Caco-2 (cell line): ENCODE measurements around the gene KHDC4. TPM values are rescaled to one million over a fixed set of nuclear protein-coding genes. Genes with fewer than 3 reads are reported as not detected.

Experiments used
- BruUV-seq: library from RNA; stranded (reverse); fragments of 400-500 nt; replicated peaks from 2 replicates; lab custom pipeline; 2021; lab: Mats Ljungman, UMichigan
- CTCF ChIA-PET: fragments of 300-600 bp; sonication (Branson Sonifier 250); formaldehyde crosslinking; loops from one replicate; lab custom pipeline; 2022; ENCODE audit warnings: antibody characterized with exemption; lab: Charles Lee
- POLR2A ChIA-PET: fragments of 300-600 bp; sonication (Branson Sonifier 250); formaldehyde crosslinking; loops from one replicate; lab custom pipeline; 2022; ENCODE audit warnings: antibody characterized with exemption; lab: Charles Lee
- DNase-seq, 2 experiments: peaks; one replicate each; pipeline versions ENCODE4 v3.0.0 to v3.0.0-alpha.2; 2020 to 2022
- H3K27me3 ChIP-seq: replicated peaks from 2 replicates; pipeline ENCODE4 v1.6.0; 2011; ENCODE audit warnings: low read length; ENCODE audit not compliant: control insufficient read depth, insufficient read depth
- H3K36me3 ChIP-seq: 2 replicates; pipeline ENCODE4 v1.5.1; 2011; ENCODE audit warnings: low read length; ENCODE audit not compliant: control insufficient read depth, insufficient read depth
- H3K4me1 ChIP-seq: fragments of 250-450 bp; sonication (Bioruptor Pico); 2 replicates; pipeline ENCODE4 v1.5.1; 2020; ENCODE audit warnings: mild to moderate bottlenecking
- H3K4me3 ChIP-seq: 2 replicates; pipeline ENCODE4 v1.5.1; 2011; ENCODE audit warnings: low read depth, mild to moderate bottlenecking, control low read depth, low read length
- H3K9me3 ChIP-seq: fragments of 250-450 bp; sonication (Bioruptor Pico); 2 replicates; pipeline ENCODE4 v1.5.1; 2020; ENCODE audit warnings: mild to moderate bottlenecking, moderate library complexity
- H3K27ac Mint-ChIP-seq: one replicate; pipeline ENCODE4 v1.8.0; 2022; ENCODE audit warnings: mixed read lengths; ENCODE audit not compliant: unreplicated experiment
- H3K27me3 Mint-ChIP-seq: one replicate; pipeline ENCODE4 v1.8.0; 2022; ENCODE audit warnings: mixed read lengths; ENCODE audit not compliant: insufficient read depth, unreplicated experiment
- H3K36me3 Mint-ChIP-seq: one replicate; pipeline ENCODE4 v1.8.0; 2022; ENCODE audit warnings: mild to moderate bottlenecking, mixed read lengths; ENCODE audit not compliant: insufficient read depth, unreplicated experiment
- H3K4me1 Mint-ChIP-seq: one replicate; pipeline ENCODE4 v1.8.0; 2022; ENCODE audit warnings: low read depth, mixed read lengths; ENCODE audit not compliant: unreplicated experiment
- H3K4me3 Mint-ChIP-seq: one replicate; pipeline ENCODE4 v1.8.0; 2022; ENCODE audit warnings: mild to moderate bottlenecking, moderate library complexity, mixed read lengths; ENCODE audit not compliant: unreplicated experiment
- H3K9me3 Mint-ChIP-seq: one replicate; pipeline ENCODE4 v1.8.0; 2022; ENCODE audit warnings: mixed read lengths; ENCODE audit not compliant: unreplicated experiment
- intact Hi-C: fragments of 100-400 bp; cut with micrococcal nuclease; formaldehyde crosslinking; loops from one replicate; pipeline ENCODE4 v1.10.0; 2022; ENCODE audit not compliant: unreplicated experiment
- total RNA-seq: library from RNA; stranded (reverse); gene quantifications from 2 replicates; pipeline ENCODE4 v1.2.3, GENCODE V29; 2022
- TF ChIP-seq, protein P1 (sequence below), 2 experiments: fragments of 200-600 bp in 1 of 2; IDR thresholded peaks; 1 replicate in 1 of 2; 2 replicates in 1 of 2; pipeline versions ENCODE4 v1.5.1 to v1.8.0; 2011 to 2022; ENCODE audit warnings: antibody characterized with exemption in 1 of 2, control low read depth in 1 of 2, inconsistent platforms in 1 of 2, low read depth in 1 of 2, low read length in 1 of 2, mild to moderate bottlenecking in 1 of 2, moderate library complexity in 1 of 2; ENCODE audit not compliant: insufficient read depth in 1 of 2, severe bottlenecking in 1 of 2, unreplicated experiment in 1 of 2

KHDC4 gene
- total RNA-seq, 1 experiment from 2014 or later, result 68.5 TPM

DNA sequence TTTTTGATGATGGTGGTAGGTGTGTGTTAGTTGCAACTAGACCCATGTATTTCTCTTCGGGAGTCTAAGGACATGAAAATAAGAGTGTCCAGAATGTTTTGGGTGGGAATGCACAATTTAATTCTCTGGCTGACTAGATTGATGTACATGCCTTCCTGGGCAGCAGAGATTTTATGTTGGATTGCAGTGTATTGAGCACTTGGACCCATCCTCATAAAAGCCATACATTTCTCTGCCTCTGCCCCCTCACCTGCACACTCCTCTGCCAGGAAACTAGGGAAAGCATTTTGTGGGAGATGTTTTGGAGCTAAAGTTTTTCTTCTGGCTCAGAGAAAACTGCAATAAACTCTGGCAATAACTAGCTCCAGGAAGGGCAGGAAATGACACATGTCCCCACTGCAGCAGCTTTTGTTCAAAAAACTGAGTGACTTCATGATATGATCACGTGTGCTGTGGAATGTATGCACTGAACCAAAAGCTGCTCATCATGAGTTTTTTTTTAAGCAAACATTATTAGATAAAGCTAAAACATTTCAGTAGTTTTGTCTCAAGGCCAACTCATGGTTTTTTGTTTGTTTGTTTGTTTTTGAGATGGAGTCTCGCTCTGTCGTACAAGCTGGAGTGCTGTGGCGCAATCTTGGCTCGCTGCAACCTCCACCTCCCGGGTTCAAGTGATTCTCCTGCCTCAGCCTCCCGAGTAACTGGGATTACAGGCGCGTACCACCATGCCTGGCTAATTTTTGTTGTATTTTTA is 40.6 kb downstream of the KHDC4 start:
- intact Hi-C loops, result no loop called here
- ChIA-PET POLR2A (no interaction called here), CTCF (interaction anchor here (1.0 kb wide), 1 partner anchor 51 kb away, joined by 3 read pairs; no protein-coding TSS in a partner anchor)
- no peak overlapping the region for H3K4me3 ChIP-seq
- Mint-ChIP-seq H3K27ac (no peak overlapping the region), H3K27me3 (no peaks in the 10 kb centered on the region), H3K36me3 (peaks cover 25% of the 10 kb centered on the region), H3K9me3 (no peaks in the 10 kb centered on the region), H3K4me3 (no peak overlapping the region), H3K4me1 (no peaks in the 10 kb centered on the region)
- 0 out of 2 replicates have a peak, but pooled peaks cover 12% of the 10 kb centered on the region for H3K4me1 ChIP-seq
- no peak for DNase-seq
- H3K9me3 ChIP-seq, result no peaks in the 10 kb centered on the region
- H3K27me3 ChIP-seq, result no peaks in the 10 kb centered on the region
- BruUV-seq, result no TSS peak
- H3K36me3 ChIP-seq, result no peaks in the 10 kb centered on the region
- TF ChIP-seq, protein P1, sequence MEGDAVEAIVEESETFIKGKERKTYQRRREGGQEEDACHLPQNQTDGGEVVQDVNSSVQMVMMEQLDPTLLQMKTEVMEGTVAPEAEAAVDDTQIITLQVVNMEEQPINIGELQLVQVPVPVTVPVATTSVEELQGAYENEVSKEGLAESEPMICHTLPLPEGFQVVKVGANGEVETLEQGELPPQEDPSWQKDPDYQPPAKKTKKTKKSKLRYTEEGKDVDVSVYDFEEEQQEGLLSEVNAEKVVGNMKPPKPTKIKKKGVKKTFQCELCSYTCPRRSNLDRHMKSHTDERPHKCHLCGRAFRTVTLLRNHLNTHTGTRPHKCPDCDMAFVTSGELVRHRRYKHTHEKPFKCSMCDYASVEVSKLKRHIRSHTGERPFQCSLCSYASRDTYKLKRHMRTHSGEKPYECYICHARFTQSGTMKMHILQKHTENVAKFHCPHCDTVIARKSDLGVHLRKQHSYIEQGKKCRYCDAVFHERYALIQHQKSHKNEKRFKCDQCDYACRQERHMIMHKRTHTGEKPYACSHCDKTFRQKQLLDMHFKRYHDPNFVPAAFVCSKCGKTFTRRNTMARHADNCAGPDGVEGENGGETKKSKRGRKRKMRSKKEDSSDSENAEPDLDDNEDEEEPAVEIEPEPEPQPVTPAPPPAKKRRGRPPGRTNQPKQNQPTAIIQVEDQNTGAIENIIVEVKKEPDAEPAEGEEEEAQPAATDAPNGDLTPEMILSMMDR (IDR thresholded peaks at IDR 0.05; ENCODE audit: insufficient read depth in 1 of 2, low read depth in 1 of 2, low read length in 1 of 2, severe bottlenecking in 1 of 2, unreplicated experiment in 1 of 2), result no peak

DNA sequence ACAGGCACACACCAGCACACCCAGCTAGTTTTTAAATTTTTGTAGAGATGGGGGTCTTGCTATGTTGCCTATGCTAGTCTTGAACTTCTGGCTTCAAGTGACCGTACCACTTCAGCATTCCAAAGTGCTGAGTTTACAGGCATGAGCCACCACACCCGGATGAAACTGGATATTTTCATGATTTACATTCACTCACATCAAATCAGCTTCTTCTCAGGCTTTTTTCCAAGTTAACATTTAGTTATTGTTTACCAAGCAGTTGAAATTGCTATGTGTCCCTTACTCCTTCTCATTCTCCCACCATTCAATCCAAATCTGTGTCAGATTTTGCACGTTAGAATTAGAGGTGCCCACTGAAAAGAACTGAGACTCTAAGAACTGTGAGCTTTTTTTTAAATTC is 41.4 kb downstream of the KHDC4 start:
- Histone ChIP-seq H3K9me3 (no peaks in the 10 kb centered on the region), H3K27me3 (no peaks in the 10 kb centered on the region), H3K36me3 (no peaks in the 10 kb centered on the region), H3K4me3 (no peak overlapping the region), H3K4me1 (0 out of 2 replicates have a peak, but pooled peaks cover 12% of the 10 kb centered on the region)
- H3K9me3 Mint-ChIP-seq, result no peaks in the 10 kb centered on the region
- ChIA-PET POLR2A (no interaction called here), CTCF (no interaction called here)
- no TSS peak for BruUV-seq
- intact Hi-C loops, result no loop called here
- TF ChIP-seq, protein P1 (IDR thresholded peaks at IDR 0.05; ENCODE audit: insufficient read depth in 1 of 2, low read depth in 1 of 2, low read length in 1 of 2, severe bottlenecking in 1 of 2, unreplicated experiment in 1 of 2), result no peak
- H3K27me3 Mint-ChIP-seq, result no peaks in the 10 kb centered on the region
- H3K27ac Mint-ChIP-seq, result no peak overlapping the region
- H3K4me1 Mint-ChIP-seq, result no peaks in the 10 kb centered on the region
- DNase-seq, result no peak
- no peak overlapping the region for H3K4me3 Mint-ChIP-seq
- H3K36me3 Mint-ChIP-seq, result peaks cover 20% of the 10 kb centered on the region

DNA sequence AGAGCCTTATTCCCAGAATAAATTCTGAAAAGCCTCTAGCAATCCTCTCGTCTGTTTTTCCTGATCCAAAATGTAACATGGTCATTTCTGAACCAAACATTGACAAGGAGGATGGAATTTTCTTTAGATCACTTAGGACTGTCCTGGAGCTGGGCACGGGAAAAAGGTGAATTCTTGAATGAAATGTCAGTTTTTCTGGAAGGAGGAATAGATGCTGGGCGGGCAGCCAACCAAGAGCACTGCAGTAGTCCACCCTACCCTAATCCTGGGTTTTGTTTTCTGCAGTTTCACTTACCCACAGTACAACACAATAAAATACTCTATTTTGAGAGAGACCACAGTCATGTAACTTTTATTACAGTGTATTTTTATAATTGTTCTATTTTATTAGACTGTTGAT is 44.0 kb downstream of the KHDC4 start:
- DNase-seq, result no peak
- intact Hi-C loops, result no loop called here
- TF ChIP-seq, protein P1 (IDR thresholded peaks at IDR 0.05; ENCODE audit: insufficient read depth in 1 of 2, low read depth in 1 of 2, low read length in 1 of 2, severe bottlenecking in 1 of 2, unreplicated experiment in 1 of 2), result no peak
- Mint-ChIP-seq H3K4me3 (no peak overlapping the region), H3K4me1 (no peaks in the 10 kb centered on the region), H3K27me3 (no peaks in the 10 kb centered on the region), H3K27ac (no peak overlapping the region), H3K9me3 (no peaks in the 10 kb centered on the region), H3K36me3 (no peaks in the 10 kb centered on the region)
- ChIA-PET POLR2A (no interaction called here), CTCF (no interaction called here)
- BruUV-seq, result no TSS peak
- H3K36me3 ChIP-seq, result no peaks in the 10 kb centered on the region
- H3K4me3 ChIP-seq, result no peak overlapping the region
- H3K9me3 ChIP-seq, result no peaks in the 10 kb centered on the region
- 0 out of 2 replicates have a peak, but pooled peaks cover 12% of the 10 kb centered on the region for H3K4me1 ChIP-seq
- no peaks in the 10 kb centered on the region for H3K27me3 ChIP-seq
